ENCODE data around the gene NPC2.

NPC2 gene

GRCh38 chr14:74503291-74503937 lies 10.3 kb upstream of the NPC2 start:
- peak; percentile 54 for DNase-seq (ENCODE audit: low spot score)

DNA sequence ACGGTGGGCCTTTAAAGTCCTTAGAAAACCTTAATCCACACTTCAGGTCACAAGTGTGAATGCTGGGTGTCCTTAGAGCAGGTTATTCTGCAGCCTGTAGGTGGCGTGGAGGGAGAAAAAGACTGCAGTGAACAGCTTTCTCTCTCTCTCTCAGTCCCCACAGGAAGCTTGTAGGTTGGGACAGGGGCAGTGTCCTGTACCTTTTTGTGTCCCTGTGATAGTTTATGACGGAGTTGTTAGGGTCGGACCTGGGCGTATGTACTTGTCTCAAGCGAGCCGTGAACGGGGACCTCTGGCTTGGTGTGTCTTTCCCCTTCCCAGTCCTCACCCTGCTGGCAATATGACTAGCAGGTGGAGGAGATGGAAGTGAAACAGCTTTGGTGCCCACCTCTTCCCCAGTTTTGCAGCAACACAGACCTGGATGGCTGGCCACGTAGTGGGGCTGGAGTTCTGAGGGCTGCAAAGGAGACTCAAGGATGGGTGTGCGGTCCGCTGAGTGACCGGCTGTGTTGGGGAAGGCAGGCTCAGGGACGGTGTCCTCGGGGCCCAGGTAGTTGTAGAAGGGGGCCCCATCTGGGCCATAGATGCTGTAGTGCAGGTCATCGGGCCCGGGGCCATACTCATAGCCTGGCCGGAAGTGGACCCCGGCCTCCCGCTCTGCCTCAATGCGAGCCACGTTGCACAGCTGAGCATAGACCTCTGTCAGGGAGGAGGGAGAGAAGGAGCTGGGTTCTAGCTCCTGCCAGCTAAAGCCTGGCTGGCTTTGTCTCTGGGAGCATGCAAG lies 9.3 kb upstream of the NPC2 start:
- peak; percentile 59 for DNase-seq (ENCODE audit: low spot score)

GRCh38 chr14:74501691-74502090 lies 8.6 kb upstream of the NPC2 start:
- DNase-seq (ENCODE audit: low spot score): no peak

DNA sequence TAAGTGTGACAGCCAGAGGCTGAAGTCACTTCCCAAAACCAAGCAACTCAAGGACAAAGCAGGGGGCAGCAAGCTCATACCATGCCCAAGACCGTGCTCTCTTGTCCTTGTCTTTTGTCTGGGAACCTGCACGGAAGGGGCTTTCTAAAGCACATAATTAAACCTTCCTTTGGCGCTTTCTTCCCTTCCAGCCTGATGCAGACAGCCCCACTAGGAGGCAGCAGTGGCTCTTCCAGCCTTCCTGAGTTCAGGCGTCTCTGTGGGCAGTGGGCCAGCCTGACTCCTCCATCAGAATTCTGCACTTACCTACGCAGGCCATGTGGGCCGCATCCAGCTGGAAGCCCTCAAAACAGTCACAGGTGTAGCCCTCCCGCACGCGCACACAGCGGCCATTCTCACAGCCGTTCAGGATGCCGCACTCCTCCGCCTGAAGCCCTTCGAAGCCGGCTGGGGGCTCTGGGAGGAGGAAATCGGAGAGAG lies 8.1 kb upstream of the NPC2 start:
- no peak for DNase-seq (ENCODE audit: low spot score)

DNA sequence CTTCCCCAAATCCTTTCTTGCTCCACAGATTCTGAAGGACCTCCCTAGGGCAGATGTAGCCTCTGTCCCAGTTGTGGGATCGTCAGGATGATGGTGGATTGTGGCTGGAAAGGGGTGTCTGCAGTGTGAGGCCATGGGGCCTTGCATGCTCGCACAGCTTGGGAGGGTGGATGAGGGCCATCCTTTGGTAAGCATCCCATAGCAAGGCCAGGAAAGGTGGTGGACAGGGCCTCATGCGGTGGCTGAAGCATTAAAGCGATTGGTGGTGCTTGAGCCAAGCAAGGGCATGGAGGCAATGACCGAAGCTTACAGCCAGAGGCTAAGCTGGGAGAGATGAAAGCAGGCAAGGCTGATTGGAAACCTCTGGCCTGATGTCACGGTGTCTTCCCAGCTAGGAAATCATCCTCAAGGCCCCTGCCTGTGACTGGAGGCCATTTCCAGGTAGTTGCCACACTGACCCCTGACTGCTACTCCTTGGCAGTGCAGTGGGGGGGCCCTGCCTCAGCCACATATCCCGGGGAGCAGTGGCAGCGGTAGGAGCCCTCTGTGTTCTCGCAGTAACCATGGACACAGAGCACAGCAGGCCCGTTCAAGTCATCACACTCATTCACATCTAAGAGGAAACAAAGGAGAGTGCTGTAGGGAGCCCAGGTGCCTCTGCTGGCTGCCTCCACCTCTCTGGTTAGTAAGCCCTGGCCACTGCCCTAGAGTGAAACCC lies 7.5 kb upstream of the NPC2 start:
- no peak for DNase-seq (ENCODE audit: low spot score)

- DNase-seq (ENCODE audit: low spot score): peak; percentile 28
Measured at GRCh38 chr14:74495356-74495755, 2.3 kb upstream of the NPC2 start.

- peak; percentile 99 for DNase-seq (ENCODE audit: low spot score)
Measured at GRCh38 chr14:74493343-74494261, 497 bp upstream of the NPC2 start, which contains the start of gene ISCA2. ISCA2 (plus strand) TSS chr14:74493765; CDS start chr14:74493775, 10 bp downstream.

DNA sequence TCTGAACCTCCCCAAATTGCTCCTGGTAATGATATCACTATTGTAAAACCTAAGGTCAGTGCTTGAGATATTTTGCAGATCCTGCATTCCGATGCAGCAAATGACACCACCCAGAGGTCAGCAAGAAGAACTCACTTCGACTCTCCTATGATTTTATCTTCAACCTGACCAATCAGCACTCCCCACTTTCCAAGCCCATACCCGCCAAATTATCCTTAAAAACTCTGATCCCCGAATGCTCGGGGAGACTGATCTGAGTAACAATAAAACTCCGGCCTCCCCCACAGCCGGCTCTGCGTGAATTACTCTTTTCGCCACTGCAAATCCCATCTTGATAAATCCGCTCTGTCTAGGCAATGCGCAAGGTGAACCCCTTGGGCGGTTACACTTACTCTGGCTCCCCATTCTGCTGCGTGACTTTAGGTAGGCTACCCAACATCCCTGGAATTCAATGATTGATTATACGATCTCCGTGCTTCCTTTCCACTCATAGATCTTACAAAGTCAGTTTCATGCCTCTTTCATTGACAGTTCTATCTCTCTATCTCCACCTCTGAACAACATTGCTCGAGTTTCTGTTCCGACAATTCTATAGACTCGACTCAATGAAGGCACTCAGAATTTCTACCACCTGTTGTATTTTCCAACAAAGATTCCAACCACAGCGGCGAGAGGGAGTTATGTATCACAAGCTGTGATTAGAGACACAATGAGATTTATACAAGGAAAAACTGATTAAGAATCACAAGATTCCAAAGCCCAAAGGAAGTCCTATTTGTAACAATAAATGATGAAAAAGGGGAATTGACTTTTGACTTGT lies 939 bp downstream of the NPC2 start:
- peak; percentile 52 for DNase-seq (ENCODE audit: low spot score)

DNA sequence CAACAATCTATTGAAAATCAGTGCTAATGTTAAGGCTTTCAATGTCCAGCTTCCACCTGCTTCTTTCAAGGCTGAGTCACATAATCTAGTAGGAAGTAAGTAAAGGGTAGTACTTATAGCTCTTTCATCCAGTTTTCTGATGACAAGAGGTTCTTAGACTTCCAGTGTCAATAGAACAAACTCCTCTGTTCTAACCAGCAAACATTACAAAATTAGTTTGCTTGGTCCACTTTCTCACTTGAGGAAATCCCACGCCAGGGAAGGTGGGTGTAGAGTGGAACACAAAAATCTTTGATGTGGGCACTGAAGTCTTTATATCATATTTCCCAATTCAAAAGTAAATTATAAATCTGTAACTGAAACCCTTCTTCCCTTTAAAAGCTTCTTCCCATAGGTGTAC lies 2.6 kb downstream of the NPC2 start:
- no peak for DNase-seq (ENCODE audit: low spot score)

GRCh38 chr14:74488786-74489397 lies 4.2 kb downstream of the NPC2 start:
- no peak for DNase-seq (ENCODE audit: low spot score)

DNA sequence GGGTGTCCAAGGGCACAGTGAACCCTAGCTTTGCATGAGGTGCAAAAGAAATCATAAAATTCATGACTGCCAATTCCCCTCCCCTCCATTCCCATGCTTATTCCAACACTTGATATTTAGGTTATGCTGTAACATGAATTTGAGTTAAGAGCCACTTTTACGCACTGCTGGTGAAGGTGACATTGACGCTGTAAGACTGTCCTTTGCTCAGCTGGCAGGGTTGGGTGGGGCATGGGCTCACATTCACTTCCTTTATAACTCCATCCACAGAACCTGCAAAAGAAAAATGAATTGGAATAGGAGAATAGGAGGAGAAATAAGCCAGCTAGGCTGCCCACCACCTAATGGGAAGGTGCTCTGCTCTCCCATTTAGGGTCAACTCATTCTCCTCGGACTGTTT lies 6.9 kb downstream of the NPC2 start:
- no peak for DNase-seq (ENCODE audit: low spot score)

- DNase-seq (ENCODE audit: low spot score): no peak
Measured at GRCh38 chr14:74483321-74483720, 9.8 kb downstream of the NPC2 start.

- DNase-seq (ENCODE audit: low spot score): no peak
Measured at GRCh38 chr14:74482571-74482970, 10.5 kb downstream of the NPC2 start.

GRCh38 chr14:74480046-74480445 lies 13.1 kb downstream of the NPC2 start:
- no peak for DNase-seq (ENCODE audit: low spot score)

- DNase-seq (ENCODE audit: low spot score): no peak
Measured at GRCh38 chr14:74478996-74479635, 14.0 kb downstream of the NPC2 start.

DNA sequence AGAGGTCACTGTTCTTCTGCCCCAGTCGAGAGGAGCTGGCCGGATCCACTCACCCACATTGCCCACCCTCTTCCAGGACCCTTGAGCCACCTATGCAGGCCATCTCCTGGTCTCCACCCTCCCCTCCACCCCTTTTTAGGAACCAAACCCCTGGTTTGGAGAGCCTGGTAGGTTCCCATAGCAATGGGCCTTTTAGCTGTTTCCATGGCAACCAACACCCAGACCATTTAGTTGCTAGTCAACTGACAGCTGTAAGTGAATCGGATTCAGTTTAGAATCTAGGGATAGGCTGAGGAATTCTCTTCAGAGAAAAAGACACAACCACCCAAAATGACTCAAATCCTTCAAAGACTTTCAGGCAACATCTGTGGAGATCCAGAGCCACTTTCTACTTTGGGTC lies 16.5 kb downstream of the NPC2 start:
- no peak for DNase-seq (ENCODE audit: low spot score)

DNA sequence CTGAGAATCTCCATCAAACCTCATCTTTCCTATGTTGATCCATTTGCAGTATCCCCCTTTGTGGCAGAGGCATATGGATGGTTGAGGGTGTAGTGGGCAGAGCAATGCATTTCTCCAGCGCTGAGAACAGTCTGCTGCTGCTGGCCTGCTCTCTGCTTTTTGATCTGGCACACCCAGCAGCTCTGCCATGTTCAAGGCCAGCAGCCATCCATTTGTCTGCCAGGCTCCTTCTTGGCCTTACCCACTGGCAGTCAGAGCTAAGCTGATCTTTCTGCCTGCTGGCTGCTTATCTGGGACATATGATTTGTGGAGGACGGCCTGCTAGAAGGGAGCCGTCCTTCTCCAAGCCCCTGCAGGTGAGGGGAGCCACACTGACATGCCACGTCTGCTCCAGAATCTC lies 17.0 kb downstream of the NPC2 start:
- no peak for DNase-seq (ENCODE audit: low spot score)

- DNase-seq (ENCODE audit: low spot score): no peak
Measured at GRCh38 chr14:74475678-74476077, 17.4 kb downstream of the NPC2 start.

DNA sequence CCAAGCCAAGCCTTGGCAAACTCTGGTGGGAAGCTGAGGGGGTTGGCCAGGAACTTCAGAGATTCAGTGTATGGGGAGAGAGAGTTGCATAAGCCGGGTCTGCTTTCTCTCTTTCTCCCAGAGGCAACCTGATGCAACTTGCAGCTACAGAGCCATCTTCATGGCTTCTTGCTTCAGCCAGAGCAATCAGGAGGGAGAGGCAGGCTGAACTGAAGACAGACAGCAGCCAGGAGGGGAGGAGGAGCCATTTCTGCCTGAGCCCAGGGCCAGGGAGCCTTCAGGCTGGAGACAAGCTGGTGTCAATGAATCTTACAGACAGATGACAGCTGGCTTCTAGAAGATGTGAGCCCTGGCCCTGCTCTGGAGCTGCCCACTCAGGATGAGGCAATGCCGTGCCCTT lies 18.7 kb downstream of the NPC2 start:
- no peak for DNase-seq (ENCODE audit: low spot score)

GRCh38 chr14:74472601-74473000 lies 20.5 kb downstream of the NPC2 start:
- no peak for DNase-seq (ENCODE audit: low spot score)
